Measurements from ENCODE around the gene MMEL1.

- TF ChIP-seq CTCF (tag by site-specific recombination; IDR thresholded peaks at IDR 0.05): no peak
- TF ChIP-seq ZNF335 (tag by site-specific recombination; conservative IDR thresholded peaks at IDR 0.05): no peak
- TF ChIP-seq TCF7L2 (IDR thresholded peaks at IDR 0.05; ENCODE audit: borderline replicate concordance, low read depth, low read length): no peak
- no peak for TF ChIP-seq ZSCAN5A (tag by site-specific recombination; IDR thresholded peaks at IDR 0.05)
- TF ChIP-seq KLF1 (tag by site-specific recombination; IDR thresholded peaks at IDR 0.05): no peak
- TF ChIP-seq GLI4 (tag by site-specific recombination; IDR thresholded peaks at IDR 0.05): no peak
- no peak for TF ChIP-seq MYNN (tag by site-specific recombination; IDR thresholded peaks at IDR 0.05; ENCODE audit: borderline replicate concordance)
- TF ChIP-seq ZNF404 (tag by site-specific recombination; IDR thresholded peaks at IDR 0.05): no peak
- TF ChIP-seq RBAK (tag by site-specific recombination; IDR thresholded peaks at IDR 0.05): no peak
- no peak for TF ChIP-seq ZNF747 (tag by site-specific recombination; IDR thresholded peaks at IDR 0.05)
- no peak for TF ChIP-seq ZBTB7A (tag by site-specific recombination; IDR thresholded peaks at IDR 0.05; ENCODE audit: low read depth)
- TF ChIP-seq ZNF423 (tag by site-specific recombination; IDR thresholded peaks at IDR 0.05): no peak
- TF ChIP-seq ATF2 (tag by site-specific recombination; IDR thresholded peaks at IDR 0.05; ENCODE audit: low read depth): no peak
Measured at GRCh38 chr1:2628933-2629626, 3.7 kb downstream of the MMEL1 start.
